GM19099 (cell line): Measurements from ENCODE around the gene PRRT1.

ENCODE experiments used
- POLR2A ChIP-seq: IDR thresholded peaks from 3 replicates; pipeline ENCODE4 v1.6.1; 2011; ENCODE audit warnings: low read depth; ENCODE audit not compliant: insufficient read length; ENCODE audit errors: extremely low read depth

PRRT1 gene

DNA sequence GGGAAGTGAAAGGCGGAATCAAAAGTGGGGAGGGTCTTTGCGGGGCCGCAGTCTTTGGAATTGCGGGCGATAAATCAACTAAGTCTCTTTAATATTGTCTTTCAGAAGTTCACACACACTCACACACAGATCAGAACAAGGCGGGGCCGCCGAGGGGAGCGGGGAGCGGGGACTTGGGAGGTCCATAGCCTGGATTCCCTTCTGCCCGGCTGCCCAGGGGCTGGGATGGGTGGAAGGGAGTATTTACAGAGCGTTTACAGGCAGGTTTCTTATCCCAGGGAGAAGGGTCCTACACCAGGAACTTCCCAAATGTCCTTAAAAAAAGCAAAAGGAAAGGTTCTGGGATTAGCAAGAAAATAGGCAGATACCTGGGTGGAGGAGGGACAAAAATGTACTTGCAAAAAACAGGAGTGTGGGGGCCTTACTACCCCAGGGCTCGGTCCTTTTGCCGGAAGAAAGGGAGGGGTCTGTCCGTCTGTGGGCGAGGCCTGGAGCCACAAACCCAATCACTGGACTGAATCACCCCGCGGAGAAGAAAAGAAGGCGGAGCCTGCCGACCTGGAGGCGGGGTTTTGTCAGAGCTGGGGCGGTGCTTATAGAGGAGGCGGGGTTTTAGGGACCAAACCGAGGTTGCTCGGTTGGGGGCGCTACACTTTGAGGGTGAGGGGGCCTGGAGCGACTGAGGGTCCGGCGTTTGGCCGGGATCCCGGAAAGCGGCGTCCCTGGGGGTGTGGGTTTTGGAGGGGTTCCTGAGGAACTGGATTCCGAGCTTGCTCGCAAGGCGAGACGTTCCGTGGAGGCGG is 3.2 kb downstream of the PRRT1 start:
- no peak for TF ChIP-seq POLR2A

DNA sequence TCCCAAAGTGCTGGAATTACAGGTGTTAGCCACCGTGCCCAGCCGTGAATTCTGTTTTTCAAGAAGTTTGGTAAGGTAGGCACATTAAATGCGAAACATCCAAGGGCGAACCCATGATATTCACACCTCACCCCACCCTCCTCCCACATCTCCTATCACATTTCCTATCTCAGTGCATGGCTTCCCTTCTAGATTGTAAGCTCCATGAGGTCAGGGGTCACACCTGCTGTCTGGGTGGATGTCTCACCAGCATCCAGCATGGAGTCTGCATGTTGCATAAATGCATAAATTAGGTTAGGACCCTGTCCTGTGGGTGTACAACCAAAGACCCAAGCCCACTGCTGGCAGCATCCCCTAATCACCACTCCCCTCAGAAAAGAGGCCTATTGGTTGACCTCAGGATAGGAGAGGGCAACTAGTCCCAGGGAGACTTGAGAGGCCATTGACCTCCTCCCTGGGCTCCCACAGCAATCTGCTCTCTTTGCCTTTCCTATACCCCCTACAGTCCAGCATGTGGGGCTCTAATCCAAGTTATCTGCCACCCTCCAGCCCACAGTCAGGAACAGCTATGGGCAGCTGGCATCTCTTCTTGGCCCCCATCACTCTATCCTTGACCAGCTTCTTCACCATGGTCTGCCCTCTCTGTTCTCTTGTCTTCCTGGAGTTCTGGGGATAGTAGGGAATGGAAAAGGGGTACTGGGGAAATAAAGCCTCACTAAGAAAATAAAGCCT is 4.2 kb downstream of the PRRT1 start:
- no peak for TF ChIP-seq POLR2A

DNA sequence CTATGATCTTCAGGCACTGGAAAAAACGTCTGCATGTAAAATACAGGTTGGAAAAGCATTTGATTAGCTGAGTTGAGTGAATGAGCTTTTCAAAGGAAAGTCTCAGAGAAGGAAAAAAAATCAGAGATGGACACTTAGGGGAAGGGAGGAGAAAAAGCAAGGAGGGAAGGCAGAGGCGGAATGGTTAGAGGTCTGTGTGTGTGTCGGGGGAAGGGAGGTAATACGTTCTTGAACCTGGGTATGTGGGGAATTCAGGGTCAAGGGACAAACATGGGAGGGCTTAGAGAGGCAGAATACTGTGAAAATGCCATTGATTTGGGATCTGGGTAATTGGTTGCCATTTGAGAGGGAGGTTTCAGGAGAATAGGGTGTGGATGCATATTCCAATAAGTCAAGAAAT is 5.1 kb downstream of the PRRT1 start:
- TF ChIP-seq POLR2A = no peak

DNA sequence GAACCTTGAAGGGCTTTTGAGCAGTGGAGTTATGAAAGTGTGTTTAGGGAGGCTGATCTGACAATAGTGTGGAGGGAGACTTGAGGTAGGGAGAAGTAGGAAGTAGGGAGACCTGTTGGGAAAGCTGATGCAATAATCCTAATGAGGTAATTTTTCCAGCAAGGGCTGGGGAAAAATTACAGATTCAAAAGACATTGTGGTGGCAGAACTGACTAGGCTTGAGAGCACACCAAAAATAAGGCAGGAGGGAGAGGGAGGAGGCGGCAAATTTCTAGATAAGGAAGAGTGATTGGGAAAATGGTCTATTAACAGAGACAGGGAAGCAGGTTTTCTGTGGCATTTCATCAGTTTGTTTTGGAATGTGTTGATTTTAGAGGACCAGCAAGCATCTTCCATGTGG is 5.5 kb downstream of the PRRT1 start:
- TF ChIP-seq POLR2A = no peak

DNA sequence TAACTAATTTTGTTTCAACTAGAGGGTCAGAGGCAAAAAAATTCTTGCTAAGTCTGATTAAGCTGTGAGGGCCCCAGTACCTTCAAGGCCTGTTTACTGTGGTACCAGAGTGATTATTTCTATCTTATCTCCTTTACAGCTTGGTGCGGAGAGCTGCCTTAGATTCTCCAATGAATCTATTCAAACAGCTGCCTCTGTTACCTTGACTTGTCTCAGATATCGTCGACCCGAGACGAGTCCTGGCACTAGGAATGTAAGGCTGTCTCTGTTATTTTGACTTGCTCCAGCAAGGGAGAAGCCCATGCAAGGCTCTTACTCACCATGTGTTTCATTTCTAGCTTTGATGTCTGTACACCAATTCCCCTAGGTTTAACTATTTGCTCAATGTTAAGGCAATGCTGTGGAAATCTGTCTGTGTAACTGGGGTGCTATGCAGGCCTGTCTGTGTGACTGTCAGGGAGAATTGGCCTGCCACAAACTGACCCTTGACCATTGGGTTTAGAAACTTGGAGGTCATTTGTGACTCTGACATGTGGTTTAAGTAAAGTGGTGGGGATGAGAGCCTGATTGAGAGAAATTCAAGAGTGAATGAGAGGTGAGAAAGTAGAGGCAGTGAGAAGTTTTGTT is 11.2 kb downstream of the PRRT1 start:
- no peak for TF ChIP-seq POLR2A

DNA sequence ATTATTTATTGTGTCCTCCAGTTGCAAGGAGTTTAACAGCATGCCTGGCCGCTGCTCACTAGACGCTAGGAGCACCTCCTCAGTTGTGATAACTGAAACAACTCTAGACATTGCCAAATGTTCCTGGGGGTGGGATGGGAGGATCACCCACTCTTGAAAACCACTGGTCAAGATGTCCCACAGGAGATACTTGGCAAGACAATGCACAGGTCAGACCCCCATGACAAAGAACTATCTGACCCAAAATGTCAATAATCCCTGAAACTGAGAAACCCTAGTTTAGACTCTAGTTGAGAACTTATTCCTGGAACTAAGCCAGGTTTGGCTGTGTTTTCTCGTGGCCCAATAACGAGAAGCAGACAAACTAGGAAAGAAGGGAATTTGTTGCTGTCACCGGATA is 12.1 kb downstream of the PRRT1 start:
- TF ChIP-seq POLR2A = no peak

DNA sequence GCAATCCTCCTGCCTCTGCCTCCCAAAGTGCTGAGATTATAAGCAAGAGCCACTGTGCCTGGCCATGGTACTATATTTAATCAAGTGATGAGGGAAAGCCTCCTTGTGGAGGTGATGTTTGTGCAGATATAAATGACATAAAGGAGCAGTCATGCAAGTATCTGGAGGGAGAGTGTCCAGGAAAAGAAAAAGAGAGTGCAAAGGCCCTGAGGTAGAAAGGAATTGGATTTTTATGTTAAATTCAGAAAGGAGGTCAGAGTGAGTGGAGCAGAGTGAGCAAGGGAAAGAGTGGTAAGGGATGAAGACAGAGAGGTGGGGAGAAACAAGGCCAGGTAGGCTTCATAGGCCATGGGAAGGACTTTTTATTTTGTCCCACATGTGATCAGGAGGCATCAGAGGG is 14.3 kb downstream of the PRRT1 start:
- TF ChIP-seq POLR2A = no peak

DNA sequence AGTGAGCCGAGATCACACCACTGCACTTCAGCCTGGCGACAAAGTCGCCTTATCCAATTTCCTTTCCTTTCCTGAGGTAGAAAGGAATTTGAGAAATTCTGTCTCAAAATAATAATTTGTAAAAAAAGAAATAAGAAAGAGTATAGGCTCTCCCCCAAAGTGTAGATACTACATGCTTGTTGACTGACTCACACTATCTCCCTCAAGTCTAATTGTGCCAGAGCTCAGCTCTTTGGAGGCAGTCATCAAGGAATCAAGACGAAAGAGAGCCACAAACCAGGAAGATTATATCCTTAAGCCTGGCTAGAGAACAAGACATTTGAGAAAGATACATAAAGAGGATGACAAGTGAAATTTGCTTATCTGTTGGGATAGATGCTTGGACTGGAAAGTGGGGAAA is 18.0 kb downstream of the PRRT1 start:
- TF ChIP-seq POLR2A = no peak

DNA sequence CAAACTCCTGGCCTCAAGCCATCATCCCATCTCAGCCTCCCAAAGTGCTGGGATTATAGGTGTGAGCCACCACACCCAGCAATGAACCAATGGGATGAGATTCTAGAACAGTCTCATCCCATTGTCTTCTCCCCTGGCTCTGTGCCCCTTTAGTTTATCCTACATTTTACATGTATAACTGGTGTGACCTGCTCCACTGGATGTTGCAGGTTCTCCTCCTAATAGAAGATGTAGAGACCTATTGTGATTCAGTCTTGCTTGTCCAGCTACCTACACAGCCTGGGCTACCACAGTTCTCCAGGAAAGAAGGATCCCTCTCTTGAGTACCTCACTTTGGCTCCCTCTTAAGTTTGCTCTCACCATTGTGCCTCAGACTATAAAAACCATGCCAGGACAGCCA is 19.6 kb downstream of the PRRT1 start:
- TF ChIP-seq POLR2A = no peak

DNA sequence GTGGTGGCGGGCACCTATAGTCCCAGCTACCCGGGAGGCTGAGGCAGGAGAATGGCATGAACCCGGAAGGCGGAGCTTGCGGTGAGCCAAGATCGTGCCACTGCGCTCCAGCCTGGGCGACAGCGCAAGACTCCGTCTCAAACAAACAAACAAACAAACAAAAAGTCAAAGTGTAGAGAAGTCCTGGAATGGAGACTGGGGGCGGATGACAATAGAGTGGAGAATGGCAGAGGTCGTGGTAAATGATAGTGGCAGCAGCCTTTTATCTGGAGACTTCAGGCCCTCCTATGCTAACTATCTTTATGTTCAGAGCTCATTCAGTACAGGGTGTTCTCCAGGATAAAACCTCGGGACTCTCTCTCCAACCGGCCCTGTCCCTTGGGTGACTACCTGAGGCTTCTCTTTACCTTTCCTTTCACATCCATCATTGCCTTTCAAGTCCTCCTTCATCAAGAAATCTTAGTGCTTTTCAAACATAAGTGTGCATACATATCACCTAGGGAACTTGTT is 20.2 kb downstream of the PRRT1 start:
- TF ChIP-seq POLR2A = no peak

DNA sequence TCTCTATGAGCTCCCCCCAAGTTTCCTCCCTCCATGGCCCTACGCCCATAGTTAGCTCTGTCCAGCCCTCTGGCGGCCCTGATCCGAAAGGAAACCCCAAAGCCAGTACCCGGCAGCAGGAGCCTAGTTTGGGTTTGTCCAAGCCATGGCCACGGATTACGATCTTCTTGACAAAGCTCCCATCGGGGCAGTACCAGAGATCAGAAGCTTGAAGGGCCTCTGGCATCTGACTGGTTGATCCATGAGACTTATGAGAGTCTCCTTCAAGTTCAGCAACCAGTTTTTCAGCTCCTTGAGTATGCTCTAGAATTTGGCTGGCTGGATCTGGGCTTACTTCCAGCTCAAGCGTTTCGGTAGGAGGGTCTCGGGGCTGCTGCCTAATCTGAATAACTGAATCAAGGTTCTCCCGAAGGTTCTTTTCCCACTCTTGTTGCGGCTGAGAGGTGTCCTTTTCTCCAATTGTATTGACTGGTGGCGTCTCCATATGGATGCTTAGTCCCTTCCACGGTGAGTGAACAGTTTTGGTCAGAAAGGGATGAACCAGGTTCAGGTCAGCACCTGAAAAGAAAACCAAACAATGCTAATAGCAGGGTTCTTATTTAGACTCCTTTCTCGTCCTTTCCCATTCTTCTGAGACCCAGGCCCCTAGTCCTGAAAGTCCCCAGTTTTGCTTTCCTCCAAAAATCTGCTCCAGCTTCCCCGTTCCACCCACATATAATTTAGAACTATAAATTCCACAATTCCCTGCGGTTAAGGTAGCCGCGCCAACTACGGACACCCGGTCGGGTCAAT is 22.2 kb downstream of the PRRT1 start:
- TF ChIP-seq POLR2A = no peak

DNA sequence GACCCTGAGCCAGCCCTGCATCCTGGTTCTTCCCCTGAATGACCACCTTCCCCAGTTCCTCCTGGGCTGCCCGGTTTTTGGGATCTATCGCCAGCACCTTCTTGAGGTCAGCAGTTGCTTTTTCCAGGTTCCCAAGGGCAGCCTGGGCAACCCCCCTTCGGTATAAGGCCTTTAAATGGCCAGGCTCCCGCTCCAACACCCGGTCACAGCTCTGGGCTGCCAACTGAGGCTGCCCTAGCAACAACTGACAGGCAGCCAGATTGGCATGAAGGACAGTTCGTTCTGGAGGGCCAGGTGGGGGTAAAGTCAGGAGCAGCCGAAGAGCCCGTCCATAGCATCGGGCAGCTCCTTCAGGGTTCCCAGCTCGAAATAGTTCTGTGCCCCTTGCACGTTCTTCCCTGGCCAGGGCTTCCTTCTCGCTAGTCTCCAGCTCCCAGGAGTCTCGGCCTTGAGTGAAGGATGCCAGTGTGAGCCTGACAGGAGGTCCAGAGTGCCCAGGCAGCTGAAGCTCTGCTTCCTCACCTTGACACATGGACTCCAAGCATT is 22.9 kb downstream of the PRRT1 start:
- TF ChIP-seq POLR2A = no peak

DNA sequence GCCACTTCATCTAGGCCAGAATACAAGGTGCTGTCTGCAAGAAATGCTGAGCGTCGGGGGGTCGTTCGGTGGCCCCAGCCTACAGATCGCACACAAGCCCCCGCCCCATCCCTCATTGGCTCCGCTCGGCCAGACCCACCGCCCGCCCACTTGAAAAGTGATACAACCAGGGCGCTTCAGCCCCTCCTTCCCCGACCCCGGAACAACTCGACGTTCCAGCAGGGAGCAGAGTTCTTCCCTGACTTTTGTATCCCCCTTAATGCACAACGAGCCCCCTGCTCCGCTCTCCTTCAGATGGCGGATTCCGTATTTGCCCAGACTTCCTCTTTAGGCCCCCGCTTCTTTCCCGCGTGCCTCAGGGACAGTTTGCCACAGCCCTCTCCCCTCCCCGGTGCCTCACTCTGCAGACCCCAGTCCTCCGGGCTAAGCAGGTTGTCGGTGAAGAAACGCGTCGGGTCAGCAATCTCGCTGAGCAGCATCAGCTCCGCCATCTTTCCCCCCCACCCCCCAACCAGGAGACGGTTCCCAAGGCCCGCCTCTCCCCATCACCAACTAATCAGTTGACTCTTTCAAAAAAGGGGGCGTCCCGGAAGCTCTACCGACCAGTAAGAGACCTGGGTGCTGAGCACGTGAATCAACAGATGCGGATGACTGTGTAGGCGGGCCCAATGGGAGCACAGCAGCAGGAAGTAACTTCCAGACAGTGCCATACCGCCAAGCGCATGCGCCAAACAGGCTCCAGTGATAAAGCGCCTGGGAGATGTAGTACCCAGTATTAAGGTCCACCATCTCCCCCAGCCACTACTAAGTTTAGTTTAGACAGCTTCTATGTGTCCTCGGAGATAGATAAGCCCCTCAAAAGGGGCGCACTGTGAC is 23.8 kb downstream of the PRRT1 start, which contains the start of gene ATF6B:
Gene ATF6B, minus strand, starts transcription at position 530 of the 876 bp plus-strand sequence. Its CDS starts 39 bp downstream, at position 491.
- peak; percentile 82 for TF ChIP-seq POLR2A

DNA sequence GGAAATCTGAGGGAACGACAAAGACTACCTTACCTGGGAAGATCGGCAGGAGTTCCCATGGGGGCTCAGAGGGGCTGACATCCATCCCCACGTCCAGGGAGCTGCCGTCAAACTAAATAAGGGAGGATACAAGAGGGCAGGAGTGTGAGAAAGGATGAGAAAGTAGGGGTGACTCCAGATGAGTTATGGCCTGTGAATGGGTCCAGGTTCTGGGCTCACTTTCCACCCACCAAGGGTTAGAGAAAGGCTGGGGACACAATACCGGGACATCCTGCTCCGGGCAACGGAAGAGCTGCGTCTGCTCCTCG is 24.4 kb downstream of the PRRT1 start:
- TF ChIP-seq POLR2A = no peak

DNA sequence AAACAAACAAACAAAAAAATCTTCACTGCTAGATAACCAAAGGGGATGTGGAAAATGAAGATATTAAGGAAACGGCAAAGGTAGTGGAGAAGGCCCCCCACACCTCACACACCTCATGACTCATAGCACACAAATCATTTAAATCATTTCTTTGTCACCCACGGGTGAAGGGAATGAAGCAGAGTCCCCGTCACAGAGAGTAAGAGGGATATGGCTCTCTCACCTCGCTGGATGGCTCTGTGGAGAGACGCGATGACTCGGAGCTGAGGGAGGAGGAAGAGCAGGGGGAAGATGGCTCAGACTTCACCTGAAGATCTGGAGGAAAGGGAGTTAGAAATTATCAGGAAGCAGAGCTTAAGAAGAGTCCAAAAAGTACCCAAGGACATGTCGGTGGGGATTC is 24.9 kb downstream of the PRRT1 start:
- no peak for TF ChIP-seq POLR2A
